GM19023 (cell line): ENCODE data around the gene SENP5.

Source experiments
- ATAC-seq: cut with Tn5 transposase; IDR thresholded peaks from one replicate; pipeline ENCODE4 v1.9.1; 2021; ENCODE audit warnings: mild to moderate bottlenecking, moderate library complexity; ENCODE audit not compliant: unreplicated experiment

The SENP5 gene

GRCh38 chr3:196886144-196886543 is 18.4 kb downstream of the SENP5 start:
- ATAC-seq = no peak

DNA sequence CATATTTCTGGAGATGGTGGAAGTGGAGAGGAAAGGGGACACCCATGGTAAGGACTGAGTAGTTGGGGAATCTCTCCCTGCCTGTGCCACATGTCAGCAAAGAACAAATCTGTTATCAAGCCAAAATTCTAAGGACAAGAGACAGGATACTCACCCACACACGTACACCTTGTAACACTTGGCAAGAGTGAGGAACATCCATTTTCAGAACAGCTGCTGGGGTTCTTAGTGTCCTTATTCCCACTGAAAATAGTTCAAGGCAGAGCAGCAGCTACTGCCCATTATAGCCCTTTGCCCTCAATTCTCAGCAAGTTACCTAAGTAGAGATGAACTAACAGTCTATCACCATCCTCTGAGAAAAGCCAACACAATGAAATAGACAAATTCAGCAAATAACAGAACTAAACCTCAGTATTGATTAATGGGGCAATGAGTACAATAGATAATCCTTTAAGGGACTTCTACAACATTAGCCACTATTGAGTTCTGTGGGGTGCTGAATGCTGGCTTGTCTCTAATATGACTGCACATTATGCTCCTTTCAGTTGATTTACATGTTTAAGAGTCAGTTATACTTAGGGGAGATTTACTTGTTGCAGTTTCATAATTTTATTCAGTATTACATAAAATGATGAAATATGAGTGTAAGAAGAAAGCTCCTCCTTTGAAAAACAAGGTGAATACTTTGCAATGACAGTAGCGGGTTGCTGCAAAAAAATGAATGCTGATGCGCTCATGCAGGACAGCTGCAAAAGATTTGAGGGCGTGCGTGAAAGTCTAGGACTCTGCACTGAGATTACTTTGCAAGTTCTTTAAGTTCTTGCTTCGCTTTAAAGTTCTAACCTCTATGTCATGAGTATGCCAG is 22.4 kb downstream of the SENP5 start:
- ATAC-seq = no peak

- ATAC-seq = no peak
Measured at GRCh38 chr3:196894557-196895295, 27.0 kb downstream of the SENP5 start.

- no peak for ATAC-seq
Measured at GRCh38 chr3:196896229-196896628, 28.5 kb downstream of the SENP5 start.

DNA sequence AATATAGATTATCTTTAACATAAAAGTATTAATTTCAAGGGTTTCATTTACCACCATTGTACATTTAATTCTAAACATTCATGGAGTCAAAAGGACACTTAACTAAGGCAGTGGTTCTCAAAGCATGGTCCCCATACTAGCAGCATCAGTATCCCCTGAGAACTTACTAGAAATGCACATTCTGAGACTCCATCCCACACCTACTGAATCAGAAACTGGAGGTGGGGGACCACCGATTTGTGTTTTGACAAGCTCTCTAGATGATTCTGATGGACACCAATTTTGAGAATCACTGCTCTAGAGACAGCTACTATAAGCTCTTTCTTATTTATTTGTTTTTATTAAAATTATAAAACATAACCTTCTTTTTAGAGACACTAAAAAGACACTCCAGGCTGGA is 34.0 kb downstream of the SENP5 start:
- no peak for ATAC-seq

DNA sequence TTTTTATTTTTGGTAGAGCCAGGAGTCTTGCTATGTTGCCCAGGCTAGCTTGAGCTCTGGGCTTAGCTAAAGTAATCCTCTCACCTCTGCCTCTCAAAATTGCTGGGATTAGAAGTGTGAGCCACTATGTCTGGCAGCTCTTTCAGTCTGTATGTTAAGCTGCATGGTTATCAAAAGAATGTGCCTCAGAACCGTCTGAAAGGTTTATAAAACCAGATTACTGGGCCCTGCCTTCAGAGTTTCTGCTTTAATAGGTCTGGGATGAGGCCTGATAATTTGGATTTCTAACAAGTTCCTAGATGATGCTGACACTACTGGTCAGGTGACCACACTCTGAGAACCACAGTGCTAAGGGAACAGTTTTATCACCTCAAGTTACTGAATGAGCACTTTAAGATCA is 34.6 kb downstream of the SENP5 start:
- no peak for ATAC-seq

GRCh38 chr3:196903740-196904139 is 36.0 kb downstream of the SENP5 start:
- ATAC-seq = no peak

DNA sequence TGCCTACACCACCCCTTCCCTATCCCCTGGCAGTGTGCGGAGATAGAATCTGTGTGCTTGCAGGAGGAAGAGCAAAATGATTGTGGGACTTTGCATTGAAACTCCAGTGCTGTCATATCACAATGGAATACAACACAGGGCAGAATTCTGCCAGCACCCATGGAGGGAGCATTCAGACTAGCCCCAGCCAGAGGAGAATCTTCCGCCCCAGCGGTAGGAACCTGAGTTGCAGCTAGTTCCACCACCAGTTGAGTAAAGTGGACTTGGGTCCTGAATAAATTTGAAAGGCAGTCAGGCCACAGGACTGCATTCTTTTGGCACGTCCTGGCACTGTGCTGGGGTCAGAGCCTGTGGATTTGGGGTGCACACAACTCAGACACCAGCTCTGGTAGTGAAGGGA is 47.1 kb downstream of the SENP5 start:
- no peak for ATAC-seq

GRCh38 chr3:196915375-196915774 is 47.7 kb downstream of the SENP5 start:
- no peak for ATAC-seq

DNA sequence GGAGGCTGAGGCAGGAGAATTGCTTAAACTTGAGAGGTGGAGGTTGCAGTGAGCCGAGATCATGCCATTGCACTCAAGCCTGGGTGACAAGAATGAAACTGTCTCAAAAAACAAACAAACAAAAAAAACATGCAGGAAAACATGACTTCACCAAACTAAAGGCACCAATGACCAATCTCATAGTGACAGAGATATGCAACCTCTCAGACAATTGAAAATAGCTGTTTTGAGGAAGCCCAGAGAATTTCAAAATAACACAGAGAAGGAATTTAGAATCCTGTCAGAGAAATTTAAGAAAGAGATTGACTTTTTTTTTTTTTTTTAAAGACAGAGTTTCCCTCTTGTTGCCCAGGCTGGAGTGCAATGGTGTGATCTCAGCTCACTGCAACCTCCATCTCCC is 48.5 kb downstream of the SENP5 start:
- no peak for ATAC-seq

DNA sequence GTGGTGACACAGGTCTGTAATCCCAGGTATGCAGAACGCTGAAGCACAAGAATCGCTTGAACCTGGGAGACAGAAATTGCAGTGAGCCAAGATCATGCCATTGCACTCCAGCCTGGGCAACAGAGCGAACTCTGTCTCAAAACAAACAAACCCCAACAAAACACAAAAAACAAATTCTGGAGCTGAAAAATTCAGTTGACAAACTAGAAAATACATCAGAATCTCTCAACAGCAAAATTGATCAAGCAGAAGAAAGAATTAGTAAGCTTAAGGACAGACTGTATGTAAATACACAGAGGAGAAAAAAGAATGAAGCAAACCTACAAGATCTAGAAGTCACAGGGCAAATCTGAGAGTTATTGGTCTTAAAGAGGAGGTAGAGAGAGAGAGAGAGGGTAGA is 49.3 kb downstream of the SENP5 start:
- no peak for ATAC-seq

GRCh38 chr3:196918968-196919367 is 51.2 kb downstream of the SENP5 start:
- ATAC-seq = no peak

DNA sequence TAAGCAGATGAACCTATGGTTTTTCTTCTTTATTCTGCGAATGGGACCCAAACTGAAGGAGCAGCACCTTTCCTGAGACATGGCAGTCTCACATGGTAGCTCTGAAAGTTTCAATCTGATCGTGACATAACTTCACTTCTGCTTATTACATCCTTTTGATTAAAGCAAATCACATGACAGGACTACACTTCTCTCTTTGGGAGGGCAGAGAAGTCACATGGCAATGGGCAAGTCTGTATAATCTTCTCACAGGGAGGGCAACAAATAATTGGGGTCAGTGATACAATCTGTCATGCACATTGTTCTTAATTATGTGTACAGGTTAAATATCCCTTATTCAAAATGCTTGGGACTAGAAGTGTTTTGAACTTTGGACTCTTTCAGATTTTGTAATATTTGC is 53.0 kb downstream of the SENP5 start:
- no peak for ATAC-seq

- ATAC-seq = no peak
Measured at GRCh38 chr3:196927571-196928453, 60.1 kb downstream of the SENP5 start.

GRCh38 chr3:196931157-196931556 is 63.4 kb downstream of the SENP5 start:
- ATAC-seq = no peak

GRCh38 chr3:196931828-196932587 is 64.3 kb downstream of the SENP5 start:
- ATAC-seq = no peak

- no peak for ATAC-seq
Measured at GRCh38 chr3:196932600-196932999, 64.9 kb downstream of the SENP5 start.

DNA sequence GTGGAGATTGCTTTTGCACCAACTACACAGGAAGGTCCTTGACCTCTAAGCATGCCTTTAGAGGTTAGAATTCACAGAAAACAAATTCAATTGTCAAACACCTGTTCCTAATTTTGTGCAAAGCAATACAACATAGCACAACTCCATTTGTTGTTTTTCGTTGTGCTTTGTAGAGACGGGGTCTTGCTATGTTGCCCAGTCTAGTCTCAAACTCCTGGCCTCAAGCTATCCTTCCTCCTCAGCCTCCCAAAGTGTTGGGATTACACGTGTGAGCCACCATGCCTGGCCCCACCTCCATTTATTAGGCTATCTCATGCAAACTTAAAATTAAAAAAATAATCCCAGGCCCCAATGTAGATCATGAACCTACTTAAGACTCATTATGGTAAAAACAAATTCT is 68.6 kb downstream of the SENP5 start:
- ATAC-seq = no peak

GRCh38 chr3:196938124-196938523 is 70.4 kb downstream of the SENP5 start:
- no peak for ATAC-seq

DNA sequence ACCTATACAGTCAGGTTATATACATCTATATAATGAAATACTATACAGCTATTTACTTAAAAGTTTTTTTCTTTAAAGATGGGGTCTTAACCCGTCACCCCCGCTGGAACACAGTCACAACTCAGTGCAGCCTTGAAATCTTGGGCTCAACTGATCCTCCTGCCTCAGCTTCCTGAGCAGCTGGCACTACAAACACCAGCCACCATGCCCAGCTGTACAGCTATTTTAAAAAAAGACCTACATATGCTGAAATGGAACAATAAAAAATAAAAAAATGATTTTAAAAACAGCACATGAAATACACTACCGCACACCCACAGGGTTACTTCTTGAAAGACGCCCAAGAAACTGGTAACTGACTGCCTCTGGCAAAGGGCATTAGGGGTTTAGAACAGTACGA is 70.9 kb downstream of the SENP5 start:
- ATAC-seq = no peak
